ENCODE results near the gene ASB2. TPM values are rescaled to one million over a fixed set of nuclear protein-coding genes. Genes with fewer than 3 reads are reported as not detected.

Gene ASB2
- total RNA-seq, 1 donor from 2014 or later = 0.67 TPM

GRCh38 chr14:93951635-93952540, 24.5 kb downstream of the ASB2 start:
- TF ChIP-seq CTCF (IDR thresholded peaks at IDR 0.05) = no peak
- Mint-ChIP-seq H3K4me3 (ENCODE audit: unreplicated experiment) (no peak overlapping the region), H3K4me1 (ENCODE audit: low read depth) (peaks cover 29% of the 10 kb centered on the region), H3K9me3 (ENCODE audit: low read depth) (no peaks in the 10 kb centered on the region), H3K36me3 (ENCODE audit: low read depth) (peaks cover 3% of the 10 kb centered on the region), H3K27ac (ENCODE audit: unreplicated experiment) (no peak overlapping the region), H3K27me3 (ENCODE audit: low read depth) (peaks cover 21% of the 10 kb centered on the region)
- no peak for DNase-seq (ENCODE audit: low spot score)

- Mint-ChIP-seq H3K27me3 (ENCODE audit: low read depth) (peaks cover 19% of the 10 kb centered on the region), H3K4me1 (ENCODE audit: low read depth) (peaks cover 33% of the 10 kb centered on the region), H3K4me3 (ENCODE audit: unreplicated experiment) (no peak overlapping the region), H3K36me3 (ENCODE audit: low read depth) (peaks cover 3% of the 10 kb centered on the region), H3K27ac (ENCODE audit: unreplicated experiment) (no peak overlapping the region), H3K9me3 (ENCODE audit: low read depth) (no peaks in the 10 kb centered on the region)
- TF ChIP-seq CTCF (IDR thresholded peaks at IDR 0.05) = no peak
- no peak for DNase-seq (ENCODE audit: low spot score)
Measured at GRCh38 chr14:93950948-93951634, 25.3 kb downstream of the ASB2 start.

GRCh38 chr14:93949511-93950075, 26.8 kb downstream of the ASB2 start:
- no peak for TF ChIP-seq CTCF (IDR thresholded peaks at IDR 0.05)
- H3K27ac Mint-ChIP-seq (ENCODE audit: unreplicated experiment) = no peak overlapping the region
- DNase-seq (ENCODE audit: low spot score) = no peak
- no peaks in the 10 kb centered on the region for H3K9me3 Mint-ChIP-seq (ENCODE audit: low read depth)
- H3K27me3 Mint-ChIP-seq (ENCODE audit: low read depth) = peaks cover 14% of the 10 kb centered on the region
- H3K4me1 Mint-ChIP-seq (ENCODE audit: low read depth) = peaks cover 41% of the 10 kb centered on the region
- H3K4me3 Mint-ChIP-seq (ENCODE audit: unreplicated experiment) = no peak overlapping the region
- no peaks in the 10 kb centered on the region for H3K36me3 Mint-ChIP-seq (ENCODE audit: low read depth)

- no peak for DNase-seq (ENCODE audit: low spot score)
- H3K4me1 Mint-ChIP-seq (ENCODE audit: low read depth) = peaks cover 43% of the 10 kb centered on the region
- no peaks in the 10 kb centered on the region for H3K36me3 Mint-ChIP-seq (ENCODE audit: low read depth)
- no peak for TF ChIP-seq CTCF (IDR thresholded peaks at IDR 0.05)
- no peak overlapping the region for H3K4me3 Mint-ChIP-seq (ENCODE audit: unreplicated experiment)
- H3K27ac Mint-ChIP-seq (ENCODE audit: unreplicated experiment) = no peak overlapping the region
- peaks cover 5% of the 10 kb centered on the region for H3K27me3 Mint-ChIP-seq (ENCODE audit: low read depth)
- no peaks in the 10 kb centered on the region for H3K9me3 Mint-ChIP-seq (ENCODE audit: low read depth)
Measured at GRCh38 chr14:93947282-93947681, 29.1 kb downstream of the ASB2 start.

GRCh38 chr14:93946541-93947090, 29.8 kb downstream of the ASB2 start:
- no peak for TF ChIP-seq CTCF (IDR thresholded peaks at IDR 0.05)
- Mint-ChIP-seq H3K4me3 (ENCODE audit: unreplicated experiment) (no peak overlapping the region), H3K27me3 (ENCODE audit: low read depth) (peaks cover 5% of the 10 kb centered on the region), H3K27ac (ENCODE audit: unreplicated experiment) (no peak overlapping the region), H3K36me3 (ENCODE audit: low read depth) (no peaks in the 10 kb centered on the region), H3K4me1 (ENCODE audit: low read depth) (peaks cover 46% of the 10 kb centered on the region), H3K9me3 (ENCODE audit: low read depth) (no peaks in the 10 kb centered on the region)
- DNase-seq (ENCODE audit: low spot score) = no peak

All from chondrocyte (in vitro differentiated cells).